NB4 (cell line): Measurements from ENCODE around the gene AQP10.
"Not testable (repeated sequence)": the region's sequence is repeated elsewhere in the genome, so short reads cannot be mapped to it uniquely, and the experiment has no call there.

Experiments used
- DNase-seq: peaks from one replicate; pipeline ENCODE4 v3.0.0; 2010; ENCODE audit warnings: low read depth
- H3K4me3 ChIP-seq: one replicate; pipeline ENCODE4 v1.5.1; 2011; ENCODE audit warnings: mild to moderate bottlenecking, low read depth, low read length, moderate library complexity
- MYC ChIP-seq: IDR thresholded peaks from 2 replicates; pipeline ENCODE4 v1.6.1; 2011; ENCODE audit warnings: low read depth, low read length
- POLR2A ChIP-seq: IDR thresholded peaks from 2 replicates; pipeline ENCODE4 v1.6.1; 2011; ENCODE audit warnings: mild to moderate bottlenecking; ENCODE audit not compliant: insufficient read length; ENCODE audit errors: extremely low read depth
- TF ChIP-seq, protein P1 (sequence below): IDR thresholded peaks from one replicate; pipeline ENCODE4 v1.5.1; 2012; ENCODE audit warnings: low read depth, low read length
- TF ChIP-seq, protein P2 (sequence below): IDR thresholded peaks from 2 replicates; pipeline ENCODE4 v1.6.1; 2011; ENCODE audit warnings: low read depth, low read length

Gene AQP10, protein sequence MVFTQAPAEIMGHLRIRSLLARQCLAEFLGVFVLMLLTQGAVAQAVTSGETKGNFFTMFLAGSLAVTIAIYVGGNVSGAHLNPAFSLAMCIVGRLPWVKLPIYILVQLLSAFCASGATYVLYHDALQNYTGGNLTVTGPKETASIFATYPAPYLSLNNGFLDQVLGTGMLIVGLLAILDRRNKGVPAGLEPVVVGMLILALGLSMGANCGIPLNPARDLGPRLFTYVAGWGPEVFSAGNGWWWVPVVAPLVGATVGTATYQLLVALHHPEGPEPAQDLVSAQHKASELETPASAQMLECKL

DNA sequence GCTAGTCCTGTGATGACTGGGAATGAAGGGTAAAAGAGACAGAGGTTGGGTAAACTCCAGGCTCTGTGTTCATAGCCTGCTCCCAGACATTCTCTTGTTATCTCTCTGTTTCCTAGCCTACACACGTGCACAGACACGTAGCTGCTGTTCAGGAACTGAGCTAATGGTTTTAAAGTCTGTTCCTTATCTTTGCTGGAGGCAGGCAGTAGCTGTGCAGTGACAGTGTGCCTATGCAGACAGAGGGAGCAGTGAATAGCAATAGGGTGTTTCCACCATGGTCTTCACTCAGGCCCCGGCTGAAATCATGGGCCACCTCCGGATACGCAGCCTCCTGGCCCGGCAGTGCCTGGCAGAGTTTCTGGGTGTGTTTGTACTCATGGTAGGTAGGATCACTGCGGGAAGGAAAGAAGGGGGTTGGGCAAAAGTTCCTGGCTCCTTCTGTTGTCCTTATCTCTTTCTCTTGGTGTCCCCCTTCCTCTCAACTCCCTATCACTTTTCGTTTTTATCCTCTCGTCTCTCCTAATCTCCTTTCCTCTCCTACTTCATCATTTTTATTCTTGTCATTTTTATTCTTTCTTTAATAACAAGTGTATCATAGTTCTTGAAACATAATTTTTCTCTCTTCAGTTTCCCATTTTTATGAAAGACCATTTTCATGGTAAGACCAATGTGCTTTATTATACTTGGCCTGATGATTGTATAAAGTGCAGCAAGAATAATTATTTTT, at the start of gene AQP10:
AQP10 (plus strand) TSS at position 212 of the 727 bp plus-strand sequence; CDS start at position 275, 63 bp downstream.
- TF ChIP-seq, protein P1, sequence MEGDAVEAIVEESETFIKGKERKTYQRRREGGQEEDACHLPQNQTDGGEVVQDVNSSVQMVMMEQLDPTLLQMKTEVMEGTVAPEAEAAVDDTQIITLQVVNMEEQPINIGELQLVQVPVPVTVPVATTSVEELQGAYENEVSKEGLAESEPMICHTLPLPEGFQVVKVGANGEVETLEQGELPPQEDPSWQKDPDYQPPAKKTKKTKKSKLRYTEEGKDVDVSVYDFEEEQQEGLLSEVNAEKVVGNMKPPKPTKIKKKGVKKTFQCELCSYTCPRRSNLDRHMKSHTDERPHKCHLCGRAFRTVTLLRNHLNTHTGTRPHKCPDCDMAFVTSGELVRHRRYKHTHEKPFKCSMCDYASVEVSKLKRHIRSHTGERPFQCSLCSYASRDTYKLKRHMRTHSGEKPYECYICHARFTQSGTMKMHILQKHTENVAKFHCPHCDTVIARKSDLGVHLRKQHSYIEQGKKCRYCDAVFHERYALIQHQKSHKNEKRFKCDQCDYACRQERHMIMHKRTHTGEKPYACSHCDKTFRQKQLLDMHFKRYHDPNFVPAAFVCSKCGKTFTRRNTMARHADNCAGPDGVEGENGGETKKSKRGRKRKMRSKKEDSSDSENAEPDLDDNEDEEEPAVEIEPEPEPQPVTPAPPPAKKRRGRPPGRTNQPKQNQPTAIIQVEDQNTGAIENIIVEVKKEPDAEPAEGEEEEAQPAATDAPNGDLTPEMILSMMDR: no peak
- TF ChIP-seq POLR2A (no peak), MYC (no peak)
- TF ChIP-seq, protein P2, sequence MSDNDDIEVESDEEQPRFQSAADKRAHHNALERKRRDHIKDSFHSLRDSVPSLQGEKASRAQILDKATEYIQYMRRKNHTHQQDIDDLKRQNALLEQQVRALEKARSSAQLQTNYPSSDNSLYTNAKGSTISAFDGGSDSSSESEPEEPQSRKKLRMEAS: no peak
- H3K4me3 ChIP-seq: no peak within 1 kb of the TSS
- no peak for DNase-seq

DNA sequence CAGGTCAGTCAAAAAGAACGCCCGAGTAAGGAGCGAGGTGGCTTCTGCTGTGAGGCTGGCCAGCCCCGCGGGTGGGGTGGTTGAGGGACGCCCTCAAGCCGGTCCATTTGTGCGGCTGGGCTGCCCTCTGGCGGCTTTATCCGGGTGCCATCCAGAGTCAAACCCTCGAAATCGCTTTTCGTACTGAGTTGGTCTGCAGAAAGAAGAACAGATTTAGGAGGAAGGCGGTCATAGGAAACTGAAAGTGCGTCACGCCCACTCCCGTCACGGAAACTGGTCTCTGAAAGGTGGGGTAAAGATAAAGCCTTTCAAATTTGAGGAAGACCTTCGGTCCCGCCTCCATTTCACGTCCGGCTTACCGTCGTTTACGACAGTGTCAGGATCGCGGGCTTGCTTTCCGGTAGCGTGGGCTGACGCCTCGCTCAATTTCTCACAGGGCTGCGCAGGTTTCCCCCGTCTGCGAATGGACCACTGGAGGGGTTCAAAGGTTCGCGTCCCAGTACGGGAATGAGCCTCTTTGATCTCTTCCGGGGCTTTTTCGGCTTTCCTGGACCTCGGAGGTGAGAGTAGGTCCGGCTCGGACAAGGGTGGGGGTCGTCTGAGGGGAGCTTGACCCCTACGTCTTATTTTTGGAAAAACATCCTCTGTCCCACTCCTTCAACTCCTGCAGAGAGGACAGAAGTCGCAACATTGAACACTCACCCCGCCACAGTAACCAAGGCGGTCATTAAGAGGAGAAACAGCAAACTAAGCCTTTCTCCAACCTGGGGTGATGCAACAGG, 48.5 kb upstream of the AQP10 start, which contains the start of gene HAX1:
HAX1 (plus strand) TSS at position 413 of the 782 bp plus-strand sequence; CDS start at position 508, 95 bp downstream.
- TF ChIP-seq MYC: peak; percentile 83
- TF ChIP-seq, protein P2: peak; percentile 66; the same call in 1 of the 2 replicates
- TF ChIP-seq POLR2A: peak; percentile 72
- TF ChIP-seq, protein P1: peak; percentile 52
- H3K4me3 ChIP-seq: peak within 1 kb of the TSS; percentile 97
- DNase-seq: peak; percentile 98

DNA sequence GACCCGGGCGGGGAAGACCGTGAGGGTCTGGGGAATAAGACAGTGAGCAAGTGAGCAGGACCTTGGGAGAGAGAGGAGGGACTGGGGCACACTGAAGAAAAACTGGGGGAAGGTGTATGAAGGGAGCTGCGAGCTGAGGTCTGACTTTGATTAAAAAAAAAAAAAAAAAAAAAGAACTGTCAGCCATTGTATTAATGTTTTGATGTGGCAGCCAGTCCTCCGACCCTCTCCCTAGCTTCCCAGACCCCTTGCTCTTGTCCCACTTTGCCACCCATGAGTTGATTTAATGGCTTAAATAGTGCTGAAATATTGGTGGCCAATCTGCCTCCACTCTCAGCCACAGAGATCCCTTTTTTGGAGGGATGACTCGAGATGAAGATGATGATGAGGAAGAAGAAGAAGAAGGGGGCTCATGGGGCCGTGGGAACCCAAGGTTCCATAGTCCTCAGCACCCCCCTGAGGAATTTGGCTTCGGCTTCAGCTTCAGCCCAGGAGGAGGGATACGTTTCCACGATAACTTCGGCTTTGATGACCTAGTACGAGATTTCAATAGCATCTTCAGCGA, 47.8 kb upstream of the AQP10 start:
- TF ChIP-seq POLR2A: no peak
- TF ChIP-seq, protein P1: no peak
- no peak for TF ChIP-seq MYC
- no peak for DNase-seq
- peak overlapping the region; percentile 97 for H3K4me3 ChIP-seq

DNA sequence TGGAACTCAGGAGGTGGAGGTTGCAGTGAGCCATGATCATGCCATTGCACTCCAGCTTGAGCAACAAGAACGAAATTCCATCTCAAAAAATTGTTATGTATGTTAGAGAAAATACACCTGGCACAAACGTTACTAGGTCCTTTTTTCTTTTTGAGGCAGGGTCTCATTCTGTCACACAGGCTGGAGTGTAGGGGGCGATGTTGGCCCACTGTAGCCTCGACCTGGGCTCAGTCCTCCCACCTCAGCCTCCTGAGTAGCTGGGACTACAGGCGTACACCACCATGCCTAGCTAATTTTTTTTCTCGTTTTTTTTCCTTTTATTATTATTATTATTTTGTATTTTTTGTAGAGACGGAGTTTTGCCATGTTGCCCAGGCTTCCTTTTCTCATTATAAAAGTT, 44.1 kb upstream of the AQP10 start:
- H3K4me3 ChIP-seq: no peak overlapping the region
- no peak for TF ChIP-seq POLR2A
- TF ChIP-seq, protein P2: no peak
- no peak for TF ChIP-seq MYC
- TF ChIP-seq, protein P1: peak; percentile 24
- peak; percentile 40 for DNase-seq

DNA sequence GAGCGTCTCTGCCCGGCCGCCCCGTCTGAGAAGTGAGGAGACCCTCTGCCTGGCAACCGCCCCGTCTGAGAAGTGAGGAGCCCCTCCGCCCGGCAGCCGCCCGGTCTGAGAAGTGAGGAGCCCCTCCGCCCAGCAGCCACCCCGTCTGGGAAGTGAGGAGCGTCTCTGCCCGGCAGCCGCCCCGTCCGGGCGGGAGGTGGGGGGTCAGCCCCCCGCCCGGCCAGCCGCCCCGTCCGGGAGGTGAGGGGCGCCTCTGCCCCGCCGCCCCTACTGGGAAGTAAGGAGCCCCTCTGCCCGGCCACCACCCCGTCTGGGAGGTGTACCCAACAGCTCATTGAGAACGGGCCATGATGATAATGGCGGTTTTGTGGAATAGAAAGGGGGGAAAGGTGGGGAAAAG, 33.3 kb upstream of the AQP10 start:
- DNase-seq, H3K4me3 ChIP-seq: not testable (repeated sequence)

DNA sequence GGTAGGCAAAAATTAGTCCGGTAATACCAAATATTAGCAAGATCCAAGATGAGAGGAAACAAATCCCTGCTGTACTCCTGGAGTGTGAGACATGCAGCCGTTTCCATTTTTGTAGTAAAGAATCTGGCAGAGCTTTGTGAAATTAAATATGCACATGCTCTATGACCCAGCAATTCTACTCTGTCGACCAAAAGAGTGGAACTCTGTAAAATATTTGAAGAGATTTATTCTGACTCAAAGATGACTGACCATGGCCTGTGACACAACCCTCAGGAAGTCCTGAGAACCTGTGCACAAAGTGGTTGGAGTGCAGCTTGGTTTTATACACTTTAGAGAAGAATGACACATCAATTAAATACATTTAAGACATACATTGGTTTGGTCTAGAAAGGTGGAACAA, 32.2 kb upstream of the AQP10 start:
- no peak for DNase-seq
- TF ChIP-seq, protein P2: no peak
- TF ChIP-seq MYC (no peak), POLR2A (no peak)
- TF ChIP-seq, protein P1: no peak

More for the DNA sequence above, 32.2 kb upstream of the AQP10 start:
- H3K4me3 ChIP-seq: no peak overlapping the region
